H1 (cell line): ENCODE results near the gene CDH22. TPM values are rescaled to one million over a fixed set of nuclear protein-coding genes. Genes with fewer than 3 reads are reported as not detected.
A peak's percentile ranks its signal among the peaks of the same experiment; 100 is the strongest.

Experiments used
- CTCF ChIA-PET: fragments of 300-600 bp; sonication (Branson Sonifier 250); formaldehyde crosslinking; loops from one replicate; lab custom pipeline; 2021; ENCODE audit not compliant: partially characterized antibody; lab: Charles Lee
- POLR2A ChIA-PET: fragments of 300-600 bp; sonication (Branson Sonifier 250); formaldehyde crosslinking; loops from one replicate; lab custom pipeline; 2021; ENCODE audit warnings: inconsistent platforms; ENCODE audit not compliant: partially characterized antibody; lab: Charles Lee
- DNase-seq, 2 experiments: peaks; one replicate each; pipeline versions ENCODE4 v3.0.0 to v3.0.0-alpha.2; 2010 to 2022; ENCODE audit warnings: low spot score in 2 of 2, low read depth in 1 of 2, mixed read lengths in 1 of 2
- FAIRE-seq: peaks from 2 replicates; lab custom pipeline; 2011; peaks lifted over from hg19 to GRCh38; lab: Jason Lieb, UNC
- H2AFZ ChIP-seq: 2 replicates; pipeline ENCODE4 v1.8.1; 2012; ENCODE audit warnings: low read length, inconsistent platforms
- H2AK5ac ChIP-seq: 2 replicates; pipeline ENCODE4 v1.6.1; 2013; ENCODE audit warnings: low read depth, low read length
- H2BK120ac ChIP-seq: replicated peaks from 2 replicates; pipeline ENCODE3; 2013; ENCODE audit warnings: low read depth, low read length, inconsistent platforms
- H2BK12ac ChIP-seq: 2 replicates; pipeline ENCODE4 v1.6.1; 2013; ENCODE audit warnings: low read depth, low read length
- H2BK15ac ChIP-seq: 2 replicates; pipeline ENCODE4 v1.6.1; 2013; ENCODE audit warnings: low read length
- H2BK20ac ChIP-seq: 2 replicates; pipeline ENCODE4 v1.6.1; 2013; ENCODE audit warnings: low read length
- H2BK5ac ChIP-seq: 2 replicates; pipeline ENCODE4 v1.6.1; 2013; ENCODE audit warnings: low read depth, low read length
- H3K14ac ChIP-seq: 2 replicates; pipeline ENCODE4 v1.6.1; 2013; ENCODE audit warnings: inconsistent platforms; ENCODE audit not compliant: insufficient read length
- H3K18ac ChIP-seq: 2 replicates; pipeline ENCODE4 v1.6.1; 2013; ENCODE audit warnings: low read length; ENCODE audit errors: extremely low read depth
- H3K23ac ChIP-seq: 2 replicates; pipeline ENCODE4 v1.6.1; 2013; ENCODE audit warnings: inconsistent platforms; ENCODE audit not compliant: insufficient read length
- H3K23me2 ChIP-seq: 2 replicates; pipeline ENCODE4 v1.6.1; 2013; ENCODE audit warnings: low read depth, low read length
- H3K27ac ChIP-seq: 2 replicates; pipeline ENCODE4 v1.6.1; 2011; ENCODE audit warnings: low read depth, low read length, inconsistent platforms
- H3K27me3 ChIP-seq, 4 experiments: replicated peaks in 1 of 4; 1 replicate in 1 of 4; 2 replicates in 3 of 4; pipeline versions ENCODE4 v1.6.1 to v1.8.1; 2011 to 2013; ENCODE audit warnings: low read length in 3 of 4, mild to moderate bottlenecking in 3 of 4, inconsistent platforms in 2 of 4, mixed read lengths in 2 of 4, moderate library complexity in 1 of 4; ENCODE audit not compliant: control insufficient read depth in 3 of 4, insufficient read depth in 3 of 4; ENCODE audit errors: extremely low read depth in 1 of 4
- H3K36me3 ChIP-seq, 4 experiments: 2 replicates each; pipeline versions ENCODE4 v1.6.1 to v1.8.1; 2011 to 2013; ENCODE audit warnings: mild to moderate bottlenecking in 4 of 4, low read length in 3 of 4, moderate library complexity in 2 of 4, control low read depth in 1 of 4, inconsistent platforms in 1 of 4; ENCODE audit not compliant: insufficient read depth in 4 of 4, control insufficient read depth in 2 of 4
- H3K4ac ChIP-seq: replicated peaks from 2 replicates; pipeline ENCODE3; 2013; ENCODE audit warnings: low read length, low read depth, mixed read lengths, inconsistent platforms; ENCODE audit not compliant: insufficient read length
- H3K4me1 ChIP-seq, 4 experiments: replicated peaks in 1 of 4; 1 replicate in 1 of 4; 2 replicates in 3 of 4; pipeline versions ENCODE4 v1.6.1 to v1.8.1; 2011 to 2013; ENCODE audit warnings: low read length in 3 of 4, inconsistent platforms in 2 of 4, mixed read lengths in 1 of 4; ENCODE audit not compliant: insufficient read depth in 4 of 4, control insufficient read depth in 3 of 4
- H3K4me2 ChIP-seq, 2 experiments: 2 replicates each; pipeline versions ENCODE4 v1.6.1 to v1.8.1; 2011 to 2013; ENCODE audit warnings: low read depth in 2 of 2, low read length in 2 of 2, control low read depth in 1 of 2, inconsistent platforms in 1 of 2, mild to moderate bottlenecking in 1 of 2; ENCODE audit not compliant: insufficient read depth in 1 of 2
- H3K4me3 ChIP-seq, 4 experiments: fragments of 200-600, 300-600 bp in 1 of 4; sonication (generic), shearing (Covaris generic), sonication (Bioruptor Twin) in 1 of 4; 2 replicates each; pipeline versions ENCODE4 v1.5.1 to v1.8.1; 2011 to 2016; ENCODE audit warnings: low read length in 4 of 4, low read depth in 3 of 4, control low read depth in 2 of 4, inconsistent platforms in 2 of 4, mild to moderate bottlenecking in 2 of 4, mixed read lengths in 1 of 4, moderate library complexity in 1 of 4; ENCODE audit not compliant: insufficient read depth in 2 of 4; ENCODE audit errors: extremely low read depth in 1 of 4
- H3K56ac ChIP-seq: replicated peaks from 2 replicates; pipeline ENCODE3; 2013; ENCODE audit warnings: low read depth, mild to moderate bottlenecking, mixed read lengths, low read length, inconsistent platforms; ENCODE audit not compliant: insufficient read length
- H3K79me1 ChIP-seq: 2 replicates; pipeline ENCODE4 v1.6.1; 2013; ENCODE audit warnings: low read depth, low read length, control low read depth
- H3K79me2 ChIP-seq, 2 experiments: 2 replicates each; pipeline versions ENCODE4 v1.6.1 to v1.8.1; 2012 to 2013; ENCODE audit warnings: low read length in 2 of 2, mild to moderate bottlenecking in 2 of 2, inconsistent platforms in 1 of 2; ENCODE audit not compliant: insufficient read depth in 2 of 2, control insufficient read depth in 1 of 2
- H3K9ac ChIP-seq, 4 experiments: replicated peaks in 1 of 4; 1 replicate in 1 of 4; 2 replicates in 3 of 4; pipeline versions ENCODE4 v1.6.1 to v1.8.1; 2011 to 2013; ENCODE audit warnings: low read depth in 3 of 4, low read length in 3 of 4, control low read depth in 2 of 4, mild to moderate bottlenecking in 2 of 4, moderate library complexity in 2 of 4, inconsistent platforms in 1 of 4; ENCODE audit errors: extremely low read depth in 1 of 4
- H3K9me3 ChIP-seq, 2 experiments: 2 replicates each; pipeline versions ENCODE4 v1.6.1 to v1.8.1; 2012 to 2013; ENCODE audit warnings: mild to moderate bottlenecking in 2 of 2, moderate library complexity in 2 of 2, control low read depth in 1 of 2, inconsistent platforms in 1 of 2, low read depth in 1 of 2, low read length in 1 of 2, mixed read lengths in 1 of 2; ENCODE audit not compliant: insufficient read depth in 2 of 2
- H4K20me1 ChIP-seq, 2 experiments: replicated peaks in 1 of 2; 2 replicates each; pipeline versions ENCODE3 to v1.8.1; 2011 to 2013; ENCODE audit warnings: inconsistent platforms in 2 of 2, low read length in 2 of 2, mild to moderate bottlenecking in 1 of 2; ENCODE audit not compliant: insufficient read depth in 2 of 2, control insufficient read depth in 1 of 2
- H4K5ac ChIP-seq: 2 replicates; pipeline ENCODE4 v1.6.1; 2013; ENCODE audit warnings: low read length, low read depth, mixed read lengths, inconsistent platforms; ENCODE audit not compliant: insufficient read length
- H4K8ac ChIP-seq: 2 replicates; pipeline ENCODE4 v1.8.0; 2013; ENCODE audit warnings: mild to moderate bottlenecking, moderate library complexity, low read length, inconsistent platforms; ENCODE audit not compliant: insufficient read depth; ENCODE audit errors: extremely low read depth
- H4K91ac ChIP-seq: replicated peaks from 2 replicates; pipeline ENCODE3; 2013; ENCODE audit warnings: low read length, mixed read lengths, inconsistent platforms; ENCODE audit not compliant: insufficient read length
- CHD2 ChIP-seq: IDR thresholded peaks from 2 replicates; pipeline ENCODE4 v1.6.1; 2012; ENCODE audit warnings: low read length, improper control_type of control experiment
- CREB1 ChIP-seq: IDR thresholded peaks from 2 replicates; pipeline ENCODE4 v1.6.1; 2012; ENCODE audit warnings: inconsistent platforms
- KDM1A ChIP-seq: fragments of 200-600, 300-600 bp; sonication (generic); IDR thresholded peaks from 2 replicates; pipeline ENCODE4 v1.7.1; 2016; ENCODE audit warnings: mild to moderate bottlenecking, low read length, borderline replicate concordance
- WGBS, 2 experiments: shearing (Covaris generic) in 1 of 2; methylation state at CpG; one replicate each; pipeline versions ENCODE4 v1.1.6 to v1.1.7; 2013 to 2015; ENCODE audit warnings: low lambda C conversion rate in 2 of 2, mixed read lengths in 2 of 2, inconsistent platforms in 1 of 2, low coverage in 1 of 2, missing lambda C conversion rate in 1 of 2; ENCODE audit not compliant: insufficient replicate concordance in 2 of 2, insufficient coverage in 1 of 2, insufficient read length in 1 of 2; ENCODE audit errors: extremely low coverage in 1 of 2, missing lambda C conversion rate in 1 of 2; 5-methylcytosine and 5-hydroxymethylcytosine counted together
- polyA plus RNA-seq, 7 experiments: library from polyadenylated mRNA; depleted of rRNA in 3 of 7; stranded (reverse) in 5 of 7; unstranded in 2 of 7; fragments of >200 nt in 5 of 7; fragments of 200-250 nt in 2 of 7; gene quantifications; 1 replicate in 5 of 7; 2 replicates in 1 of 7; 4 replicates in 1 of 7; pipeline versions ENCODE4 v1.2.1 to v1.2.3, GENCODE V29; 2011 to 2013; ENCODE audit warnings: missing spikeins in 2 of 7, mixed read lengths in 2 of 7
- total RNA-seq: library from RNA; stranded (reverse); fragmentation: NEBNext Ultra II Directional; extraction: Animal tissue kit (Norgen Biotek cat#: 25700); gene quantifications from 2 replicates; pipeline ENCODE4 v1.2.1, GENCODE V29; 2021
- TF ChIP-seq, protein P1 (sequence below): IDR thresholded peaks from 2 replicates; pipeline ENCODE4 v1.6.1; 2012; ENCODE audit warnings: inconsistent platforms
- TF ChIP-seq, protein P2 (sequence below): IDR thresholded peaks from 2 replicates; pipeline ENCODE4 v1.6.1; 2012; ENCODE audit warnings: inconsistent platforms

The CDH22 gene
- total and polyA plus RNA-seq, 2 of the 8 experiments (the other 6 are each of a cell fraction or from before 2014, with no cell fraction given), result 0.35 to 0.39 TPM

DNA sequence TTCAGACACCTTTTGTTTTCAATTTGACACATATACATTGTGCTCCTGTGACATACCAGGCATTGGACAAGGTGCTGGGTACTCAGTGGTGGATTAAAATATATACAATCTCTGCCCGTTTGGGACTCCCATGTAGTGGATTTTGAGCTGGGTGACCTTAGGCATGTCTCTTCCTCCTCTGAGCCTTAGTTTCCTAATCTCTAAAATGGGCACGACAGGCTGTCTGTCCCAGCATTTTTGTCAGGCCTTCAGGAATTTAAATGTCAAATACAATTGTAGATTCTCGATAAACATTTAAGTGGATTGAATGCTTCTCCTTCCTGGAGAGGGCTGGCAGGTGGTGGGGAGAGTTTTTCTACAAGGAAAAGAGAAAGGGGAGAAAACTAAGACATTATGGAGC, 22.6 kb downstream of the CDH22 start:
- no peaks in the 10 kb centered on the region for H3K79me2 ChIP-seq
- no peak overlapping the region for H4K91ac ChIP-seq
- POLR2A ChIA-PET, result no interaction called here
- H3K14ac ChIP-seq, result no peak overlapping the region
- H2BK5ac ChIP-seq, result no peak overlapping the region
- H3K18ac ChIP-seq, result no peak overlapping the region
- 77% methylated on average over 3 of the region's 3 CpGs; no CpG with 5 or more reads in 1 of the 2 experiments for WGBS, 2 experiments
- no peak overlapping the region for H2BK15ac ChIP-seq
- TF ChIP-seq CREB1 (no peak), CHD2 (no peak), KDM1A (peak; percentile 51; the same call in 1 of the 2 replicates)
- TF ChIP-seq, protein P1, sequence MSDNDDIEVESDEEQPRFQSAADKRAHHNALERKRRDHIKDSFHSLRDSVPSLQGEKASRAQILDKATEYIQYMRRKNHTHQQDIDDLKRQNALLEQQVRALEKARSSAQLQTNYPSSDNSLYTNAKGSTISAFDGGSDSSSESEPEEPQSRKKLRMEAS, result no peak
- TF ChIP-seq, protein P2, sequence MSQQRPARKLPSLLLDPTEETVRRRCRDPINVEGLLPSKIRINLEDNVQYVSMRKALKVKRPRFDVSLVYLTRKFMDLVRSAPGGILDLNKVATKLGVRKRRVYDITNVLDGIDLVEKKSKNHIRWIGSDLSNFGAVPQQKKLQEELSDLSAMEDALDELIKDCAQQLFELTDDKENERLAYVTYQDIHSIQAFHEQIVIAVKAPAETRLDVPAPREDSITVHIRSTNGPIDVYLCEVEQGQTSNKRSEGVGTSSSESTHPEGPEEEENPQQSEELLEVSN, result no peak
- H2AFZ ChIP-seq, result no peak overlapping the region
- no peak overlapping the region for H3K4me2 ChIP-seq
- H2AK5ac ChIP-seq, result no peak overlapping the region
- H3K27ac ChIP-seq, result no peak overlapping the region
- H4K8ac ChIP-seq, result no peak overlapping the region
- H3K4me3 ChIP-seq, result no peak overlapping the region
- DNase-seq, result no peak
- peaks cover 0 to 9% (median 1%) of the 10 kb centered on the region in 4 experiments; a peak in 1 of 7 replicates for H3K4me1 ChIP-seq
- no peak overlapping the region for H3K4ac ChIP-seq
- no peak overlapping the region for H2BK120ac ChIP-seq
- H3K23me2 ChIP-seq, result no peaks in the 10 kb centered on the region
- no peak overlapping the region for H2BK12ac ChIP-seq
- no peak overlapping the region for H2BK20ac ChIP-seq
- H3K9me3 ChIP-seq, result no peaks in the 10 kb centered on the region
- no peaks in the 10 kb centered on the region for H3K27me3 ChIP-seq
- no peaks in the 10 kb centered on the region for H3K79me1 ChIP-seq
- FAIRE-seq, result no peak
- no peak overlapping the region for H3K56ac ChIP-seq
- no peak overlapping the region for H3K23ac ChIP-seq
- H4K5ac ChIP-seq, result no peak overlapping the region
- H3K9ac ChIP-seq, result no peak overlapping the region
- no peaks in the 10 kb centered on the region for H3K36me3 ChIP-seq
- no peaks in the 10 kb centered on the region for H4K20me1 ChIP-seq
- CTCF ChIA-PET, result interaction anchor here (0.7 to 2.6 kb wide), 3 partner anchors 20 to 111 kb away, joined by 3 to 14 read pairs (median 3); no protein-coding TSS in a partner anchor
